Transverse colon (tissue), 4 donors: ENCODE results near the gene SERPINH1. TPM values are rescaled to one million over a fixed set of nuclear protein-coding genes. Genes with fewer than 3 reads are reported as not detected.

Experiments
- DNase-seq: peaks from one replicate; pipeline ENCODE4 v3.0.0-alpha.2; 2019
- H3K27ac ChIP-seq, 4 donors: fragments of 200-600 bp; sonication (generic); 2 replicates each; pipeline ENCODE4 v1.5.1; 2016 to 2018; ENCODE audit warnings: inconsistent platforms in 4 of 4
- H3K27me3 ChIP-seq: fragments of 200-600 bp; sonication (generic); 2 replicates; pipeline ENCODE4 v1.5.1; 2017; ENCODE audit warnings: inconsistent platforms
- H3K36me3 ChIP-seq, 4 donors: fragments of 200-600 bp; sonication (generic); 2 replicates each; pipeline ENCODE4 v1.5.1; 2017 to 2019; ENCODE audit warnings: inconsistent platforms in 4 of 4
- H3K4me1 ChIP-seq, 4 donors: fragments of 200-600 bp; sonication (generic); 2 replicates each; pipeline ENCODE4 v1.5.1; 2017 to 2020; ENCODE audit warnings: inconsistent platforms in 4 of 4
- H3K4me3 ChIP-seq, 4 donors: fragments of 200-600 bp; sonication (generic); 1 replicate in 1 of 4; 2 replicates in 3 of 4; pipeline versions ENCODE4 v1.5.1 to v1.6.1; 2017 to 2019; ENCODE audit warnings: inconsistent platforms in 4 of 4
- H3K9me3 ChIP-seq, 2 donors: fragments of 200-600 bp; sonication (generic); 2 replicates each; pipeline ENCODE4 v1.5.1; 2017 to 2019; ENCODE audit warnings: inconsistent platforms in 2 of 2
- CTCF ChIP-seq, 5 experiments: fragments of 200-600 bp in 3 of 5; fragments of 450-650 bp in 2 of 5; sonication (generic) in 3 of 5; IDR thresholded peaks; 1 replicate in 2 of 5; 2 replicates in 3 of 5; pipeline ENCODE4 v1.5.1; 2016 to 2017; ENCODE audit warnings: antibody characterized with exemption in 5 of 5, inconsistent platforms in 3 of 5, mild to moderate bottlenecking in 2 of 5, moderate library complexity in 1 of 5
- EP300 ChIP-seq: sonication (generic); formaldehyde crosslinking; IDR thresholded peaks from one replicate; pipeline ENCODE4 v1.6.1; 2017; ENCODE audit warnings: antibody characterized with exemption, low read depth
- POLR2A ChIP-seq: fragments of 450-650 bp; IDR thresholded peaks from one replicate; pipeline ENCODE4 v1.6.1; 2016; ENCODE audit warnings: antibody characterized with exemption, mild to moderate bottlenecking, moderate library complexity
- POLR2AphosphoS5 ChIP-seq, 3 donors: sonication (generic); formaldehyde crosslinking; IDR thresholded peaks; one replicate each; pipeline ENCODE4 v1.6.1; 2016; ENCODE audit warnings: antibody characterized with exemption in 3 of 3
- WGBS, 2 donors: methylation state at CpG; one replicate each; pipeline ENCODE4 v1.1.5; 2018; ENCODE audit warnings: low coverage in 1 of 2; 5-methylcytosine and 5-hydroxymethylcytosine counted together
- in situ Hi-C, 4 donors: fragments of 200-750 bp; cut with MboI; loops; one replicate each; pipeline versions ENCODE4 v1.15.0 to v1.15.1; 2017; ENCODE audit warnings: low sequenced_read_pairs in 3 of 4, low pct_ligation_motif_present in 1 of 4, low pct_unique_long_range_greater_than_20kb in 1 of 4
- intact Hi-C: fragments of 100-400 bp; cut with DNase I; formaldehyde crosslinking; loops from one replicate; pipeline ENCODE4 v1.15.1; 2023; ENCODE audit warnings: low total_unique reads
- total RNA-seq, 4 donors: library from RNA; depleted of rRNA; stranded (reverse); fragments of >200 nt; gene quantifications; one replicate each; pipeline ENCODE4 v1.1.0, GENCODE V29; 2016

Gene SERPINH1
- total RNA-seq, 4 donors from 2014 or later, result 34.8 to 169 (median 76.0) TPM

- in situ Hi-C loops (no loop called here), intact Hi-C loops (no loop called here)
- no peak overlapping the region for H3K4me3 ChIP-seq
- 59% methylated on average over 5 of the region's 5 CpGs; no CpG with 5 or more reads in 1 of the 2 donors for WGBS, 2 donors
- H3K9me3 ChIP-seq, result no peaks in the 10 kb centered on the region
- TF ChIP-seq EP300 (no peak), POLR2AphosphoS5 (IDR thresholded peaks at IDR 0.05) (no peak)
- peaks cover 0 to 34% (median 13%) of the 10 kb centered on the region in 4 donors for H3K36me3 ChIP-seq
- H3K27me3 ChIP-seq, result no peaks in the 10 kb centered on the region
- H3K27ac ChIP-seq, result peak overlapping the region; percentile 96 to 99 (median 98)
- DNase-seq, result peak; percentile 47
- peaks cover 28 to 65% (median 48%) of the 10 kb centered on the region in 4 donors for H3K4me1 ChIP-seq
Observed at GRCh38 chr11:75565221-75565814, 3.3 kb downstream of the SERPINH1 start.

- H3K4me3 ChIP-seq, result no peak overlapping the region
- DNase-seq, result no peak
- H3K36me3 ChIP-seq, result peaks cover 0 to 40% (median 16%) of the 10 kb centered on the region in 4 donors
- H3K9me3 ChIP-seq, result no peaks in the 10 kb centered on the region
- intact Hi-C loops (no loop called here), in situ Hi-C loops (no loop called here)
- no peaks in the 10 kb centered on the region for H3K27me3 ChIP-seq
- TF ChIP-seq CTCF (IDR thresholded peaks at IDR 0.05) (no peak), POLR2AphosphoS5 (IDR thresholded peaks at IDR 0.05) (no peak), EP300 (no peak), POLR2A (no peak)
- peak overlapping the region; percentile 96 to 99 (median 98) for H3K27ac ChIP-seq
- WGBS, 2 donors, result 85% methylated on average over 43 of the region's 43 CpGs; no CpG with 5 or more reads in 1 of the 2 donors
- peaks cover 22 to 57% (median 46%) of the 10 kb centered on the region in 4 donors for H3K4me1 ChIP-seq
Observed at GRCh38 chr11:75565916-75566762, 4.1 kb downstream of the SERPINH1 start.

GRCh38 chr11:75566763-75567279 is 4.8 kb downstream of the SERPINH1 start:
- no peak for DNase-seq
- H3K27me3 ChIP-seq, result no peaks in the 10 kb centered on the region
- H3K4me1 ChIP-seq, result peaks cover 18 to 50% (median 39%) of the 10 kb centered on the region in 4 donors
- H3K9me3 ChIP-seq, result no peaks in the 10 kb centered on the region
- no peak overlapping the region for H3K27ac ChIP-seq
- H3K36me3 ChIP-seq, result peaks cover 0 to 47% (median 18%) of the 10 kb centered on the region in 4 donors
- H3K4me3 ChIP-seq, result no peak overlapping the region
- intact Hi-C loops, result no loop called here
- WGBS, 2 donors, result 90 to 95% methylated on average over 4 to 34 of the region's 34 CpGs
- TF ChIP-seq POLR2A, result no peak
- TF ChIP-seq CTCF (IDR thresholded peaks at IDR 0.05), result no peak
- TF ChIP-seq EP300, result no peak
- no peak for TF ChIP-seq POLR2AphosphoS5 (IDR thresholded peaks at IDR 0.05)
- in situ Hi-C loops, result no loop called here

GRCh38 chr11:75567971-75568370 is 5.9 kb downstream of the SERPINH1 start:
- in situ Hi-C loops (no loop called here), intact Hi-C loops (no loop called here)
- H3K36me3 ChIP-seq, result peaks cover 0 to 49% (median 22%) of the 10 kb centered on the region in 4 donors
- no peak overlapping the region for H3K27ac ChIP-seq
- H3K4me1 ChIP-seq, result peaks cover 18 to 48% (median 37%) of the 10 kb centered on the region in 4 donors
- no peaks in the 10 kb centered on the region for H3K9me3 ChIP-seq
- 83% methylated on average over 6 of the region's 6 CpGs; no CpG with 5 or more reads in 1 of the 2 donors for WGBS, 2 donors
- no peak for DNase-seq
- H3K27me3 ChIP-seq, result no peaks in the 10 kb centered on the region
- no peak for TF ChIP-seq POLR2A
- TF ChIP-seq CTCF (IDR thresholded peaks at IDR 0.05), result no peak
- no peak for TF ChIP-seq EP300
- no peak for TF ChIP-seq POLR2AphosphoS5 (IDR thresholded peaks at IDR 0.05)
- no peak overlapping the region for H3K4me3 ChIP-seq
